Stimulated activated CD8-positive, alpha-beta memory T cell treated with anti-CD3 and anti-CD28 coated beads, Interleukin-4, amount 100 ng/mL, for 24 hours (primary cell): ENCODE results near the gene ACIN1.

Experiments used
- DNase-seq: peaks from one replicate; pipeline ENCODE4 v3.0.0-alpha.2; 2020; ENCODE audit warnings: low read depth

ACIN1 gene, protein sequence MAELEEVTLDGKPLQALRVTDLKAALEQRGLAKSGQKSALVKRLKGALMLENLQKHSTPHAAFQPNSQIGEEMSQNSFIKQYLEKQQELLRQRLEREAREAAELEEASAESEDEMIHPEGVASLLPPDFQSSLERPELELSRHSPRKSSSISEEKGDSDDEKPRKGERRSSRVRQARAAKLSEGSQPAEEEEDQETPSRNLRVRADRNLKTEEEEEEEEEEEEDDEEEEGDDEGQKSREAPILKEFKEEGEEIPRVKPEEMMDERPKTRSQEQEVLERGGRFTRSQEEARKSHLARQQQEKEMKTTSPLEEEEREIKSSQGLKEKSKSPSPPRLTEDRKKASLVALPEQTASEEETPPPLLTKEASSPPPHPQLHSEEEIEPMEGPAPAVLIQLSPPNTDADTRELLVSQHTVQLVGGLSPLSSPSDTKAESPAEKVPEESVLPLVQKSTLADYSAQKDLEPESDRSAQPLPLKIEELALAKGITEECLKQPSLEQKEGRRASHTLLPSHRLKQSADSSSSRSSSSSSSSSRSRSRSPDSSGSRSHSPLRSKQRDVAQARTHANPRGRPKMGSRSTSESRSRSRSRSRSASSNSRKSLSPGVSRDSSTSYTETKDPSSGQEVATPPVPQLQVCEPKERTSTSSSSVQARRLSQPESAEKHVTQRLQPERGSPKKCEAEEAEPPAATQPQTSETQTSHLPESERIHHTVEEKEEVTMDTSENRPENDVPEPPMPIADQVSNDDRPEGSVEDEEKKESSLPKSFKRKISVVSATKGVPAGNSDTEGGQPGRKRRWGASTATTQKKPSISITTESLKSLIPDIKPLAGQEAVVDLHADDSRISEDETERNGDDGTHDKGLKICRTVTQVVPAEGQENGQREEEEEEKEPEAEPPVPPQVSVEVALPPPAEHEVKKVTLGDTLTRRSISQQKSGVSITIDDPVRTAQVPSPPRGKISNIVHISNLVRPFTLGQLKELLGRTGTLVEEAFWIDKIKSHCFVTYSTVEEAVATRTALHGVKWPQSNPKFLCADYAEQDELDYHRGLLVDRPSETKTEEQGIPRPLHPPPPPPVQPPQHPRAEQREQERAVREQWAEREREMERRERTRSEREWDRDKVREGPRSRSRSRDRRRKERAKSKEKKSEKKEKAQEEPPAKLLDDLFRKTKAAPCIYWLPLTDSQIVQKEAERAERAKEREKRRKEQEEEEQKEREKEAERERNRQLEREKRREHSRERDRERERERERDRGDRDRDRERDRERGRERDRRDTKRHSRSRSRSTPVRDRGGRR

DNA sequence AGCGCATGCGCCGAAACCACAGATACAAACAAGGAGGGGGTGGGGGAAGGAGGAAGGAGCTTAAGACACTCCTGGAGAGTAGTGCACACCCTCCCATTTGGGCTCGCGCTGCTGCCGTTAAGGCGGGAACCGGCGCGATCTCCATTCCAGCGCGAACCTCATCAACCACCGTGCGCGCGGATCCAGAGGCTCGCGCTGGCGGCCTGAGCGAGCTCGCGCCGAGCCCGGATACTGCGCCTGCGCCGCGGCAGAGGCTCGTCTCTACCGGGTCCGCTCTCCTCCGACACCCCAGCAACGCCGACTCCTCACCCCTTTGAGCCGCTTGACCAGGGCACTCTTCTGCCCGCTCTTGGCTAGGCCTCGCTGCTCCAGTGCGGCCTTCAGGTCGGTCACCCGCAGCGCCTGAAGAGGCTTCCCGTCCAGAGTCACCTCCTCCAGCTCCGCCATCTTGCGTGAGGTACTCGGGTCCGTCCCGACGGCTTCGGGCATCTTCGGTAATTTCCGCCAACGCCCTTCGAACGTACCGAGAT, at the start of gene ACIN1:
TSS of gene ACIN1 (minus strand) at position 471 of the 530 bp plus-strand sequence. CDS start at position 447, 24 bp downstream.
- peak; percentile 63 for DNase-seq

DNA sequence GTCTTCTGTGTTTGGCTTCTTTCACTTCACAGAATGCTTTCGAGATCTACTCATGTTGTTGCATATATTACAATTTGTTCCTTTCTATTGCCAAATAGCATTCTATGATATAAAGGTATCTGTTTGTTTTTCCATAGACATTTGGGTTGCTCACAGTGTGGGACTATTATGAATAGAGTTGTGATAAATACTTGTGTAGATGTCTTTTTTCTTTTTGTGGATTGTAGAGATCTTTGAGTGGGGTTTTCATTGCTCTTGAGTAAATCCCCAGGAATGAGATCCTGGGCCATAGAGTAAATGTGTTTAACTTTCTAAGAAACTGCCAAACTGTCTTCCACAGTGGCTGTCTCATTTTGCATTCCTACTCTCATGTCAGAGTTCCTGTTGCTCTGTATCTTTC, 49.0 kb upstream of the ACIN1 start:
- no peak for DNase-seq

DNA sequence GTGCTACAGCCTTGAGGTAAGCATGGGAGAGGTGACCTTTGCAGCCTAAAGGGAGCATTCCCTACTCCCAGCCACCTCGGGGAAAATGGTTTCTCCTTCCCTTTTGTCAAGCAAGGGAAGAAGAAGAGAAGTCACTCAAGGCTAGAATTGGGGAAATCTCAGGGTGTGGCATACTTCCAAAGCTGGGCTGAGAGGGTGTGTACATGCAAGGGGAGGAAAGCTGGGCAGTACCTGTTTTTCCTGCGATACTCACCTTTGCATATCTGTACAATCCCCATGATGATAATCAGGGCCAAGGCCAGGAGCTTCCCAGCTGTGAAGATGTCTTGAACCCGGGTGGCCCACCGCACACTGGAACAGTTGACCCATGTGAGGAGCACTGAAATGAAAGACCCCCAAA, 47.9 kb upstream of the ACIN1 start:
- DNase-seq = no peak

DNA sequence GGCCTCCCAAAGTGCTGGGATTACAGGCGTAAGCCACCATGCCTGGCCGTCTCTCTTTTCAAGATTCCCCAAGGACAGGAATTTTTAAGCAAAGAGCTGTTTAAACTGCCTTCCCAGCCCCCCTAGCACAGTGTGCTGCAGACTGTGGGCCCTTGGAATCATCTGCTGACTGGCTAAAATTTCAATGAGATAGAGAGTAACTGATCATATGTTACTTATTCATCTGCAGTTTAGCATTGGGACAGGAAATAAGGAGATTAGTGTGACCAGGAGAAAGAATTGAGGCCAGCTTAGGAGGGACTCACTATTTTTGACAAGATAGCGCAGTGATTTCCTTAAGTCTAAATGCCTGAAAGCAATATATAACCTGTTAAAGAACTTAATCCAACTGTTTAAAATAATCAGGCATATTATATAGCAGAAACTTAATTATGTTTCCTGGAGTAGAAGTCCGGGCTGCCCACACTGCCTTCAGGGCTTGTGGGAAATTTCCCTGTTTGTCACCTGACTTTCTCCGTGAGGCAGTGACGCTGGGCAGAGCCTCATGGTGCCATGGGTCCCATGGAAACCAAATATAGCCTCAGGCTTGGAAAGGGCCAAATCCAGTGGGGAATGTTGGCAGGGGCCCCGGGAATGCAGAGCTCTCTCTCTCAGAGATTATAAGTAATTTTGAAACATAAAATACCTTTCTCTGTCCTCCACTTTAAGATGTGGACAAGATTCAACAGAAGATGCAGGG, 46.9 kb upstream of the ACIN1 start:
- no peak for DNase-seq

DNA sequence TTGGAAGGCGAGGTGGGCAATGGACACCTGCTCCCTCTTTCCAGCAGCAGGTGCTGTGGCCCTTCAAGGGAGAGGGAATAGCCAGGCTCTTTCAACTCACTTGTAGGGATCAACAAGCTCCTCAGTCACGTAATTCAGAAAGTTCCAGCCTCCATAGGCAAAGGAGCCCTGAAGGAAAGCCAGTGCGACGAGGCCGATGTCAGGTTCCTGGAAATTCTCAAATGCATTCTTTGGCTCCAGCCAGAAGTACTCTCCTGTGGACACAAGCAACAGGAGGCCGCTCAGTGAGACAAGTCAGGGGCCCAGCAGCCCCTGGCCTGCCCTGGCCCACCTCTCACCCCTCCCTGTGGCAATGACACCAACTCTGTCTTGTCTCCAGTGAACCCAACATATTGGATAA, 45.4 kb upstream of the ACIN1 start:
- DNase-seq = no peak

DNA sequence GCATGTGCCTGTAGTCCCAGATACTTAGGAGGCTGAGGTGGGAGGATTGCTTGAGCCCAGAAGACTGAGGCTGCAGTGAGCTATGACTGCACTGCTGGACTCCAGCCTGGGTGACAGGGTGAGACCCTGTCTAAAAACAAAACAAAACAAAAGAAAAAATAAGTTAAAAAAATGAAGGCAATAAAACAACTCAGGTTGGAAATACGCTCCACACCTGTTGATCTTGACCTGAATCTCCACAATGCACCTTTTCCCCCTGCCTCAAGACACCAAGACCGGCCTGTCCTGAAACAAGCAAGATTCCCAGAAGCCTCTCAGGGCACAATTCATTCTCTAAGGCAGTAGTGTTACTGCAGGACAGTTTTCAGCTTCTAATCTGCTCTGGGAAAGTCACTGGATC, 44.9 kb upstream of the ACIN1 start:
- no peak for DNase-seq

DNA sequence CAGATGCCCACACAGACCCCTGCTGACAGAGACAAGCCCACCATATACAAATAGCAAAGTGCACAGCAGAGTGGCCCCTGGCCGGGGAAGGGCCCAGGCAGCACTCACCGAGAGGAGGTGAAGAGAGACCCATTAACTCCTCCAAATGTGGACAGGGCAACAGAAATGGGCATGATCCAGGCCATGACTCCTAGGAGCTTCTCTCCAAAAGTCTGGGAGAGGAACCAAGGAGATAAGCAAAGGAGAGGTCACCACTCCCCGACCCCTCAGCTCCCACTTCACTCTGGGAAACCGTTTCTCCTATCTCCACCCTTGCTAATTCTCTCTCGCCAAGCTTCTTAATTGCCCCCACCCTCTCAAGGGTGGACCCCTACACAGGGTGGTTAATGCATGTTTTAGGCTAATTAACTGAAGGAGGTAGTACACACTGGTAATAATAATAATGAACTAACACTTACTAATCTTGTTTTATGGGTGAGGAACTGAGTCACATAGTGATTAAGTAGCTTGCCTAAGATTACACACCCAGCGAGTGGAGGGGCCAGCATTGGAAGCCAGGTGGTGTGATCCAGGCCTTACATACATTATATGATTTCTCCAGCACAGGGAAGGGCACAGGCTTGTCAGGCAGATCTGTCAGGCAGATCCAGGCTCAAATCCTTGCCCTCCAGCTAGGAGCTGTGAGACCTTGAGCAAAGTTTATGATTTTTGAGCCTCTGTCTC, 43.0 kb upstream of the ACIN1 start:
- DNase-seq = no peak

DNA sequence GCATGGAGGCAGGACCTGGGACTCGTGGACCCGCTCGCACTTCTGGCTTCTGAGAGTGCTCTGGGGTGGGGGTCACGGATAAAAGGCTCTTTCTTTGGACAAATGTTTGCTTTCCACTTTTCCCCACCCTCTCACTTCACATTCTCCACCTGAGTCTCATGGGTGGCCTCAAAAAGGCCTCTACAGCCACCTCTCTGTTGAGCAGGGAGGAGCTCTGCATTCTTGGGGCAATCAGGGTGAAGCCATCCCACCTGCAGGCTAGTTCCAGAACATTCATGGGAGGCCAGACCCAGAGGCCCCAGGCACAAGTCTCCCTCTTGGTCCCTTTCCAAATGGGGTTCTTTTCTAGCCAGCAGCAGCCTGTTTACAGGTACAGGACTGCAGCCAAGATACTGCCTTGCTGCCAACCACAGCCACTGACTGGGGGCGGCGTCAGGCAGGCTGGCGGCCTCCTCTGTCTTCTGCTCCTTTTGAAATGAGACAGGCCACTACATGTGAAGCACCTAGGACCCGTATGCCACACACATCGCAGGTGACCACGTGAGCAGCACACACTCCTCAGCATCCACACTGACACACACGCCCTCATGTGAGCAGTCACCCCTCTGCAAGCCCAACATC, 42.4 kb upstream of the ACIN1 start:
- no peak for DNase-seq

DNA sequence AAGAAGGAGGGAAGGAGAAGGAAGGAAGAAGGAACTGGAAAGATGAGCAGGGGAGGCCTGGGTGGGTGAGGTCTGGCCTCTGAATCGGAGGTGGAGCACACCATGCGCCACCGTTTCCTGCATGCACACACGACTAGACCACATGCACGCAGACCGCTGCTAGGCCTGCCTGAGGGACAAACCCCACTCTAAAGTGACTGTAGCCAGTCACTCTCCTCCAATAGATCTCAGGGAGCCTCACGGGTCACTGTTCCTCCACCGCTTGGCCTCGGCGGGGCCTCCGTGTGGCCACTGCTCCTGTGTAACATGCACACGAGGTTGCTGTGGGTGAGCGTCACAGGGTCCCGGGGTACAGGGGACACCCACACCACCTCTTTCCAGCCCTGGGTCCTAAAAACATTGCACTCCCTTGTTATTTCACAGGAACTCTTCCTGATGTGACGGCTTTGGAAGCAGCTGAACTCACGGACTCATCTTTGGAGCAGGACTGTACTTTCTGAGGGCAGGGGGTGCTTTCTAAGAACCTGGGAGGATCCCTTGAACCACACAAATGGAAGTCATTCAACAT, 41.7 kb upstream of the ACIN1 start:
- no peak for DNase-seq

DNA sequence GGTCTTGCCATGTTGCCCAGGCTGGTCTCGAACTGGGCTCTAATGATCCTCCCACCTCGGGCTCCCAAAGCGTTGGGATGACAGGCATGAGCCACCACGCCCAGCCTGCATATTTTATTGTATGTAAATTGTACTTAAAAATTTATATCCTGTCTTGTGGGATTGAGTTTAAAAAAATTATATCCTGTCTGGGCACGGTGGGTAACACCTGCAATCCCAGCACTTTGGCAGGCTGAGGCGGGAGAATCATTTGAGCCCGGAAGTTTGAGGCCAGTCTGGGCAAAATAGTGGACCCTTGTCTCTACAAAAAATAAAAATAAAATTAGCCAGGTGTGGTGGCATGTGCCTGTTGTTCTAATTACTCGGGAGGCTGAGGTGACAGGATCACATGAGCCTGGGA, 38.0 kb upstream of the ACIN1 start:
- no peak for DNase-seq

DNA sequence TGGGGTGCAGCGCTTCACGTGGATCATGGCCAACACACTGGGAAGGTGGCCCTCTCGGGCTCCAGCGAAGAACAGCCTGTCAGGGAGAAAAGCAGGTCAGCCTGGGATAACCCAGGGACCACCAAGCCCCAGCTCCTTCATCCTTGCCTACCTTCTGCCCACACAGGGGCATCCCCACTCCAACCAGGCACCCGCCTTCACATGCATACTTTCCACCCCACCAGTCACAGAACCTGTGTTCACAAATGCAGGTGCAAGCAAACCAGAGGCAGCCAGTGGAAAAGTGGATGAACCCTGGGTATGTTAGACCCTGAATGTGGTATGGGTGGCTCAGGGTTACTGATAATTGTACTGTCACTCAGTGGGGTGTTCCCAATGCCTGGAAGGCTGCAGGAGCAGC, 36.5 kb upstream of the ACIN1 start:
- no peak for DNase-seq

DNA sequence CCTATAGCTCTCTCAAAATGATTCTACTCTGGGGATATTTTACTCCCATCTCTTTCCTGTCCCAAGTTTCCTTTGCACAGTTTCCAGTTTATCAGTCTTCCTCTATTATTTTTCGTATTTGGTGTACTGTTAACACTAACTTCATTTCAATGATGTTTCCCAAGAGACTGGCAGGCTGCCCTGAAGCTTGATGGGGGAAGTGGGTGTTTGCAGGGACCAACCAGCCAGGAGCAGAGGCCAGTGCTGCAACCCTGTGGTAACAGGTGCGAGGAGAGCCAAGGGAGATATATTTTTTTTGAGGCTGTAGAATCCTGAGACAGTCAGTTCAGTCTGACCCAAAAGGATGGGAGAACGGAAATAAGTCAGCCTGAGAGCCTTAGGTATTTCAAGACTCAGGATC, 35.9 kb upstream of the ACIN1 start:
- no peak for DNase-seq

DNA sequence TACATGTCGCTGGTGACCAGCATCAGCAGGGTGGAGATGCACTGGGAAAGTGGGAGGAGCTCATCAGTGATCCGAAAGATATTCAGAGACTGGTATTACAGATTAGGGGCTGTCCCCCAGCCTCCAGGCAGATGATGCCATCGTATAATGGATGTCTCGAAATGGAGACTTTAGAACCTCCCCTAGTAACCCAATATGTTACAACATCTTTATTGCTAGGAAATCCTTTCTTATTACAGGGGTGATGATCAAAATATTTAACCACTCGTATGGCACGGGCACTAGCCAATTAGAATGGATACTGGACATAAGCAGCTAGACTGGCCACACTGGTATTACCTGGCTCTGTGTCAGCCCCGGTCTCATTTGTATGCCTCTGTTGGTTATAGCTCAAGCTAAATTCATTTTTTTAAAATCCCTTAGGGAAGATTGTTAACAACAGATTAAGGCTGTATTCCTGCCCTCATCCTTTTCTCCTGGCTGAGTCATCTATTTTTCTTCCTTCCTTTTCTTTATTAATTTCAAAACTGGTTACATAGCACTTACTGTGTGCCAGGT, 34.9 kb upstream of the ACIN1 start:
- no peak for DNase-seq

DNA sequence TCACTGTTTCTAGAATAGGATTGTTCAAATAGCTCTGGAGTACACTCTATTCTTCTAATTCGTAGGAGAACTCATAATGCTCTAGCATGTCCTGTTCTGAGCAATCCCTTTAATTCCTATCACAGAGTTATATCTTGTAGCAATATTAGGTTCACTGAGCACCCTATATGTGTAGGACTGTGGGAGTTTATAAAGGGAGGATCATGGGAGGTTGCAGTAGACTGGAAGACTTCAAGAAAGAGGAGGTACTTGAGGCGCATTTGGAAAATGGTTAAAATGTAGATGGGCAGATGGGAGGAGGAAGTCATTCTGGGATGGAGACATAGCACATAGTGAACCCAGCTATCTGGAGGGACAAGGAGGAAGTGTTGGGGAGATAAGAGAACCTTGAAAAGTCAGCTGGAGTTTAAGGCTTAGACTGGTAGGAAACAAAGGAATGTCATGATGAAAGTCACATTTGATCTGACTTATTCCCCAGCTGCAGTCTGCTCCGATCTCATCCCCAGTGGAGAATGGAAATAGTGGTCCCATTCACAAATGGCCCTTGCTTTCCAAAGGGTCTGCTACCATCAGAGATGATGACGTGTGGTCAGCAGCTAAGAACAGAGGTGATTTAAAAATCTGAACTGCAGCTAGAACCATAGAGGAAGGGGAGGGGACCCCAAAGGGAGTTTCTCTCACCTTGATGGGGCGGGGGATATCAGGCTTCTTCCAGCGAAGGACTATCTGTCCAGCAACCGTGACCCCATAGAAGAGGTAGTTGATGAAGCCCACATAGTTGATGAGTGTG, 34.2 kb upstream of the ACIN1 start:
- no peak for DNase-seq

DNA sequence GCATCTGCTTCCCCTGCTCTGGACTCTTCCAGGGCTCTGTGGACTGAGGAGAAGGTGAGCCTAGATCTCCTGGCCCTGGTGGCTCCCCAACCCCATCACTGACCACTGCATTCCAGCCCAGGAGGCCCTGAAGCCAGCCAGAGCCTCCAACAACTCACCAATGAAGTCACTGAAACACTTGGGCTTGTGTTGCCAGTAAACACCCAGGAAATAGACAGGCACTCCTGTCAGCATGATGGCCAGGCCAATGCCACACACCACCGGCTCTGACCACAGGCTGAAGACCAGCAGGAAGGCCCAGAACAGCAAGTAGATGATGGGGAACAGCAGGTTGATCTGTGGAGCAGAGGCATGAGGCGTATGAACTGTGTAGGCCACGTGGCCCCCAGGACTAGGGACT, 32.9 kb upstream of the ACIN1 start:
- no peak for DNase-seq

DNA sequence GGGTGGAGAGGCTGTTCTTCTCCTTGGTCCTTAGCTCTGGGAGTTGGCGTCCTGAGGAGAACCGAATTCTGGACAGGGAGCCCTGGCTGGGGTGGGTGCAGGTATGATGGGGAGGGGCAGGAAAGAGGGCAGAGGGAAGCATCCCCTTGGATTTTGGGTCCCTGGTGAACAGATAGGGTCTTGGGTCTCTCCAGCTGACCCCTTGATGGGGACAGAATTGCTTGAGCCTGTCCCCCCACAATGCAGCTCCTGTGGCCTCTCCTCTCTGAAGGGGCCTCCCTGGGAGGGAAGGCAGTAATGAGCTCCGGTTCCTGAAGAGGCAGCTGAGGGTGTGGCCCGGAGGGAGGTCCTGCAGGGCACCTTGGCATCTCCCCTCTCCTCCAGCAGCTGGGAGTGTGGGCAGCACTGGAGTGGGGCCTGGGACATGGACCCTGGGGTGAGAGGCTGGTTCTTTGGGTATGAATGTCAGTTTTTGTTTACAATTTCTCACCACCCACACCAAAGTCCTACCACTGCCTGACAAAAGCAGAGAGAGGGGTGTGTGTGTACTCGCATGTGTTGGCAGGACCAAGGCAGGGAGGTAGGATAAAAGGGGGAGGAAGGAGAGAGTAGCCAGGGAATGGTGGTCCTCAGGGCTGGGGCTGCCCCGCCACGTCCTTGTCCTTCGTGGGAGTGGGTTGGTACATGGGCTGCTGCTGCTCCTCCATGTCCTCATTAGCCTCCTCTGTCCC, 31.8 kb upstream of the ACIN1 start:
- DNase-seq = no peak

DNA sequence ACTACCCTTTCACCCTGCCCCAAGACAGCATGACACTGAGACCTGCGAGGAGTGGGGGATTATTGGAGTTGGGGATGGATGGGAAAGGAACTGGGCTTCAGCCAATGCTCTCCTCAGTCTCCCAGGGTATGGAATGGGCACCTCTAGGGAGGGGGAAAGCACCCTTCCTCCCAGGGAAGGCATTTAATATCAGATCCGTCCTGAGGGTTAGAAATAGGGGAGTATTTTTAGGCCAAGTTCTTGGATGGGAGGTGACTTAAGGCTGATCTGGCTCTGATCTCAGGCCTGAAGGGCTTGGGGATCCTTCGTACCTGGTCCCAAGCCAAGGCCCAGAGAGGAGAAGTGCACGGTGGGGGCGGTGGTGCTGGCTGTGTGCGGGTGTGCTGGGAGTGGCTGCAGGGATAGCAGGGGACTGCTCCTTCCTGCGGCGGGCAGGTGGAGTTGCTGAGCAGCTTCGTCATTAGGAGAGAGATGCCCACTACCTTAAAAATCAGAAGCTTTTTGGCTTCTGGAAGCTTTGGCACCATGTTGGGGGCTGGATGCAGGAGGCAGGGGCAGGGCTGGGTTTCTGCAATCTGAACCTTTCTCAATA, 31.1 kb upstream of the ACIN1 start:
- DNase-seq = no peak

DNA sequence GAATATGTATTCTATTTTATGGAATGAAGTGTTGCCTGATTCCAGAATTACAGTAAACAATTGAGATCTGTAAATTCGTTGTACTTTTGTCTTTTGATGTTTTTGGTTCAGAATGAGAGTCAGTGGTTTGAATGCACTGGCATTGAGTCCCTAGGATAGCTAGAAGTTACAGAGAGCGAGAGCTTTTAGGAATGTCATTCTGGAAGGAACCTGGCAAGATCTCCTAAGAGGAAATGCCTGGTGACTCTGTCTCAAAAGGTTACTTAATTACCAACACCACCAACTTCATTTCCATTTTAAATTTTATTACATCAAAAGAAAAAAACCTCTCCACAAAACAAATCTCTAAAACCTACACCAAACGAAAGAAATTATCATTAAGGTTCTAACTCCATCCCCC, 30.1 kb upstream of the ACIN1 start:
- DNase-seq = no peak
